Muscle layer of colon (tissue), 2 donors: ENCODE data around the gene FGF2.
"Not testable (repeated sequence)": the region's sequence is repeated elsewhere in the genome, so short reads cannot be mapped to it uniquely, and the experiment has no call there.

Experiments
- H3K27ac ChIP-seq: one replicate; pipeline ENCODE4 v1.7.0; 2013; ENCODE audit warnings: low read depth, mild to moderate bottlenecking, low read length, moderate library complexity
- H3K27me3 ChIP-seq, 2 donors: one replicate each; pipeline ENCODE4 v1.7.0; 2013; ENCODE audit warnings: low read length in 2 of 2, mild to moderate bottlenecking in 2 of 2; ENCODE audit not compliant: insufficient read depth in 2 of 2, control insufficient read depth in 1 of 2
- H3K36me3 ChIP-seq: one replicate; pipeline ENCODE4 v1.7.0; 2013; ENCODE audit warnings: mild to moderate bottlenecking, low read length; ENCODE audit not compliant: insufficient read depth
- H3K4me1 ChIP-seq: one replicate; pipeline ENCODE4 v1.7.0; 2013; ENCODE audit warnings: mild to moderate bottlenecking, low read length; ENCODE audit not compliant: insufficient read depth
- H3K4me3 ChIP-seq, 2 donors: one replicate each; pipeline ENCODE4 v1.7.0; 2013; ENCODE audit warnings: low read length in 2 of 2, low read depth in 1 of 2, mild to moderate bottlenecking in 1 of 2, moderate library complexity in 1 of 2
- H3K9ac ChIP-seq: one replicate; pipeline ENCODE4 v1.7.0; 2013; ENCODE audit warnings: low read length
- H3K9me3 ChIP-seq: one replicate; pipeline ENCODE4 v1.7.0; 2013; ENCODE audit warnings: mild to moderate bottlenecking, low read length
- donor health status: abdominal sarcoma.
- donor health status: Adenocarcinoma of cecum.

The FGF2 gene

DNA sequence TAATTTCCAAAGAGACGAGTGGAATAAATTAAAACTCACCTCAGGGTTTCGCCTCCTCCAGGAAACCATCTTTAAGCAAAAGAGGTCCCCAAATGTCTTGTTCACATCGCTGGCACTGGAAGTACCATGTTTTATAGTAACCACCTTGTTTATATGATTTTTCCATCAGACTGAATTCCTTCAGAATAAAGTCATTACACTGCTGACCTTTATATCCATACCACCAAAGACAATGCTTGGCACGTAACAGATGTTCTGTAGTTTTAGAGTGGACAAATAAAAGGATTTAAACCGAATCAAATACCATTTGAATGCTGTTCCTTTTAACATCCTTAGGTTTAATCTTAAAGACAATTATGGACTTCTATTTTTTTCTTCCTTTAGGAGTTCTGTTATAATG, 91.1 kb downstream of the FGF2 start:
- H3K4me1 ChIP-seq = peaks cover 7% of the 10 kb centered on the region
- no peaks in the 10 kb centered on the region for H3K9me3 ChIP-seq

DNA sequence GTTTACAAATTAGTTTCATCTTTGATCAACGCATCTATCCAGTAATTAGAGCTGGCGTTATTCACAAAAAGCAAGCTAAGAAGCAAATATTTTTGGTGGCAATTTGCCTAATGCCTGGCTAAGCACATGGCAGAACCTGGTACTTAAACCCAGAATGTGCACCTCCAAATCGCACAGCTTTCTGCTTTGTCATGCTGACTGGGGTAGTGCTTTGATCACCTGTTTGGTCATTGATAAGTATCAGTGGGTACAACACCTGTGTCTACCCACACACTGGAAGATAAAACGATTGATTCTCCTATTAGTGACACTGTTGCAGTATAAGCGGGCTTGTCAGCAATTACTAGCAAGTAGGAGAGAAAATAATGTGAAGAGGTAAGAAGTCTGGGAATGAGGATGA, 93.8 kb downstream of the FGF2 start:
- Histone ChIP-seq H3K9ac (no peak overlapping the region), H3K4me3 (no peak overlapping the region), H3K36me3 (no peaks in the 10 kb centered on the region), H3K9me3 (no peaks in the 10 kb centered on the region), H3K27me3 (no peaks in the 10 kb centered on the region), H3K27ac (no peak overlapping the region), H3K4me1 (peaks cover 17% of the 10 kb centered on the region)

More for the DNA sequence above, 91.1 kb downstream of the FGF2 start:
- Histone ChIP-seq H3K27ac (no peak overlapping the region), H3K9ac (no peak overlapping the region), H3K27me3 (no peaks in the 10 kb centered on the region), H3K36me3 (no peaks in the 10 kb centered on the region), H3K4me3 (no peak overlapping the region)

DNA sequence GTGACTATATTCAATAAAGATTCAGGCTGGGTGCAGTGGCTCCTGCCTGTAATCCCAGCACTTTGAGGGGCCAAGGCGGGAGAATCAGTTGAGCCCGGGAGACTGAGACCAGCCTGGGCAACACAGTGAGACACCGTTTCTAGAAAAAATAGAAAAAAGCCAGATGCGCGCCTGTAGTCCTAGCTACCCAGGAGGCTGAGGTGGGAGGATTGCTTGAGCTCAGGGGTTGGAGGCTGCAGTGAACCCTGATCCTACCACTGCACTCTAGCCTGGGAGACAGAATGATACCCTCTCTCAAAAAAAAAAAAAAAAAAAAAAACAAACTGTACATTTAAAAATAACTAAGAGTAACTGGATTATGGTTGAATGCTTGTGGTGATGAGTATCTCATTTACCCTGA, 94.7 kb downstream of the FGF2 start:
- Histone ChIP-seq H3K4me1 (peaks cover 17% of the 10 kb centered on the region), H3K9me3 (no peaks in the 10 kb centered on the region), H3K9ac (no peak overlapping the region), H3K27me3 (no peaks in the 10 kb centered on the region), H3K27ac (no peak overlapping the region), H3K36me3 (no peaks in the 10 kb centered on the region), H3K4me3 (peak overlapping the region in 1 of 2 donors; percentile 100)

DNA sequence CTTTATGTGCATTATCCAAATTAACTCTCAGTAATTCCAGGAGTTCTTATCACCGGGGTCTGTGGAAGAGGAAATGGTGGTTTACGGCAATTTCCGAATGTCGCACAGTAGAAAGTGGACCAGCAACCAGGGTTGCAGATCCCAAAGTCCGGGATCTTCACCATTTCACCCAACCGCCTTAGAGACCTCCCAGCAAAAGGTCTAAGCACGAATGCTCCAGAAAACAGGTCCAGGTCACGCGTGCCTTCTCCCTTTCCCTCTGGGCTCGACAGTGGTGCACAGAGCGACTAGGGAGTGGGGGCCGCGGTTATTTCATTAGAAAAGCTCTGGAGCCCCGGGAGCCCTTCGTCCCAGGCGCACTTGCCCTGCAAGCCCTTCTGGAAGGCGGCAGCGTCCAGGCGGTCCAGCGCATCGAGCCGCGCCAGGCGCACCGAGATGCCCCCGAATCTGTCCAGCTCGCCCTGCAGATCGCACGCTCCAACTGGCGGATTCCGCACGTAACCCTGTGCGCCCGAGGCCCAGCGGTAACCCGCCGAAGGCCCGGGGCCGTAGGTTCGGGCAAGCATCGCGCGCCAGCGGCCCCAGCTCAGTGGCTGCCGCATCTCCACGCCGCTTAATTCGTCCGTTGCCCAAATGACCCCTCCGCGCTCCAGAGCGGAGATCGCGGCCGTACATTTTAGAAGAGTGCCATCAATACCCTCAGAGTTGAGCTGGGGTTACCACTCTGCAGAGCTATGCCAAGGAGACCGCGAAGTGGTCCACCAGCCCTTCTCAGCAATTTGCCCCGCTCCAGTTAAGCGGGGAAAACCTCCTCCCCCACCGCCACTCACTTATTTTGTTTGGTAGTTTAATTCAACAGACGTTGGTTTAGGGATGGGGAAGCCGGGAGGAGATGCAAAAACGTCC, 95.6 kb downstream of the FGF2 start, which contains the start of gene NUDT6:
Gene NUDT6 (minus strand): TSS at position 627 of the 906 bp plus-strand sequence. CDS start 25 bp downstream, at position 602.
- Histone ChIP-seq H3K27ac (peak within 1 kb of the TSS; percentile 88), H3K36me3 (no peaks in the 10 kb centered on the region), H3K4me3 (peak within 1 kb of the TSS; percentile 92 to 100), H3K9ac (peak within 1 kb of the TSS; percentile 74), H3K4me1 (peaks cover 17% of the 10 kb centered on the region), H3K27me3 (no peaks in the 10 kb centered on the region), H3K9me3 (no peaks in the 10 kb centered on the region)

DNA sequence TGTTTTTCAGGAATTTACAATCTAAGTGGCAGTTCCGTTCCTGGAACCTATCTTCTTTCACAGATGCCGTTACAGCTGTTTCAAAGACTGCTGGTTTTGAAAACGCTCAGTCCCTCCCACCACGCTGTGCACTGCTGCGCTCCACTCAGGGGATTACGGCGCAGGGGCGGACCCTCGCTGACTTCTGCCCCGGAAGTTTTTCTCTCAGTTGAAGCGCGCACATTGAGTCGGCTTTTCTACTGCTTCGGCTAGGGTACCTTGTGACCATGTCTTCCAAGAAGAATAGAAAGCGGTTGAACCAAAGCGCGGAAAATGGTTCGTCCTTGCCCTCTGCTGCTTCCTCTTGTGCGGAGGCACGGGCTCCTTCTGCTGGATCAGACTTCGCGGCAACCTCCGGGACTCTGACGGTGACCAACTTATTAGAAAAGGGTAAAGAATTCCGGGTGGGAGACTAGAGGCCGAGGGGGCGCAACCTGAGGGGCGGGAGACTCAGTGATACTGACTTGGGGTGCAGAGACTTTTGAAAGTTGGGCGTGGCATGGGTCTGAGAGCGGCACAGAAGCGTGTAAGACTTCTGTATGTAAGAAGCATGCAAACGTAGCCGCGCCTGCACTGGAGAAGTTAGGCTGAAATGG, 96.4 kb downstream of the FGF2 start:
- Histone ChIP-seq H3K9ac (peak overlapping the region; percentile 74), H3K4me3 (peak overlapping the region; percentile 92 to 100), H3K27ac (peak overlapping the region; percentile 88)

DNA sequence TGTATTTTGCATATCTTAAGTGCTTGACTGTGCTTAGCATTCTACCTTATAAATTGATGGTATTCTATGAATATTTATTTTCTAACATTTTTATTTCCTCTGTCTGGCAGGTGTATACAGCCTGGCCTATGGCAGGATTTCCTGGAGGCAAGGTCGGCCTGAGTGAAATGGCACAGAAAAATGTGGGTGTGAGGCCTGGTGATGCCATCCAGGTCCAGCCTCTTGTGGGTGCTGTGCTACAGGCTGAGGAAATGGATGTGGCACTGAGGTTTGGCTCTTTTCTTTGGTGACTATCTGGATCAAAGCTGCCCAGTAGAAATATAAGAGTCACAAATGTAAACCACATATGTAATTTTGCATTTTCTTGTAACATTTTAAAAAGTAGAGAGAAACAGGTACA, 102.3 kb downstream of the FGF2 start:
- Histone ChIP-seq H3K27ac (no peak overlapping the region), H3K4me3 (no peak overlapping the region), H3K9me3 (no peaks in the 10 kb centered on the region), H3K4me1 (peaks cover 5% of the 10 kb centered on the region), H3K27me3 (no peaks in the 10 kb centered on the region), H3K36me3 (peaks cover 15% of the 10 kb centered on the region), H3K9ac (no peak overlapping the region)

More for the DNA sequence above, 96.4 kb downstream of the FGF2 start:
- peaks cover 17% of the 10 kb centered on the region for H3K4me1 ChIP-seq
- H3K36me3 ChIP-seq = no peaks in the 10 kb centered on the region
- no peaks in the 10 kb centered on the region for H3K9me3 ChIP-seq
- no peaks in the 10 kb centered on the region for H3K27me3 ChIP-seq

DNA sequence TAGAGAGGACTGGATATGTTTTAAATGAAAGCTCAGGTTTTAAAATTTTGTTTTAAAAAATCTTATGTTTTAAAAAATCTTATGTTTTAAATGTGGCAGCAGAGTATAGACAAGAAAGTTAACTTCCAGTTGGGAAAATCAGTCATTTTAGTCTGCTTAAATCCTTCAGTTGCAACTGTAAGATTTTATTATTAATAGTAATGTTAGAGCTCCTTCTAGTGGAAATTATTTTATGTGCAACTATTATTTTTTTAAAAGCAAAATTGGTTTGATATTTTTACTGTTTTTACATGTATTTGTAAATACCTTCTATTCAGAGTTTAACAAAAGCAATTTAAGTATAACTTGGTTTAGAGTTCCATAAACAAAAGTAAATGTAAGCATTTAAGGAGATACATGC, 104.2 kb downstream of the FGF2 start:
- H3K4me1 ChIP-seq = no peaks in the 10 kb centered on the region
- no peak overlapping the region for H3K27ac ChIP-seq
- H3K27me3 ChIP-seq = no peaks in the 10 kb centered on the region
- no peaks in the 10 kb centered on the region for H3K9me3 ChIP-seq
- H3K36me3 ChIP-seq = peaks cover 25% of the 10 kb centered on the region
- no peak overlapping the region for H3K4me3 ChIP-seq
- no peak overlapping the region for H3K9ac ChIP-seq

DNA sequence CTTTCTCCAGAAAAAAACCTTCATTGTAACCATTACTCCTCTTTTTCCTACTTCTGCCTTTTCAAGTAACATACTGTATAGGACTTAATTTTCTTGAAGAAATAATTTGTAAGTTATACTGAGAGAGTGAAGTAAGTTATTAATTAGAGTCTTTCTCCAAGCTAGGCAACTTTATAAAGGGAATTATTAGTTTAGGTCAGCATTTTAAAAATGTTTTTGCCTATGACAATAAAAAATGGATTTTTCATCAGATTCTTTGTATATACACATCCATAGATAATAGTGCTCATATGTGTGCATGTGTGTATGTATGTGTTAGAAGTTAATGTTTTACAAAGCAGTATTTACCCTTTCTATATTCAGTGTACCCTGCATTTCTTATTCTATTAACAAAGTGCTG, 106.1 kb downstream of the FGF2 start:
- Histone ChIP-seq H3K9me3 (no peaks in the 10 kb centered on the region), H3K4me3 (no peak overlapping the region), H3K36me3 (peaks cover 25% of the 10 kb centered on the region), H3K9ac (no peak overlapping the region), H3K27me3 (no peaks in the 10 kb centered on the region), H3K4me1 (no peaks in the 10 kb centered on the region), H3K27ac (no peak overlapping the region)

DNA sequence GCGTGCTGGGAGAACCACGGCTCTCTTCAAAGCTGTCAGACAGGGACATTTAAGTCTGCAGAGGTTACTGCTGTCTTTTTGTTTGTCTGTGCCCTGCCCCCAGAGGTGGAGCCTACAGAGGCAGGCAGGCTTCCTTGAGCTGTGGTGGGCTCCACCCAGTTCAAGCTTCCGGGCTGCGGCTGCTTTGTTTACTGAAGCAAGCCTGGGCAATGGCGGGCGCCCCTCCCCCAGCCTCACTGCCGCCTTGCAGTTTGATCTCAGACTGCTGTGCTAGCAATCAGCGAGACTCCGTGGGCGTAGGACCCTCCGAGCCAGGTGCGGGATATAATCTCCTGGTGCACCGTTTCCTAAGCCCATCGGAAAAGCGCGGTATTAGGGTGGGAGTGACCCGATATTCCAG, 118.5 kb downstream of the FGF2 start:
- not testable (repeated sequence) for H3K9me3 ChIP-seq, H3K4me3 ChIP-seq, H3K27me3 ChIP-seq, H3K4me1 ChIP-seq, H3K9ac ChIP-seq, H3K27ac ChIP-seq
- peaks cover 10% of the 10 kb centered on the region for H3K36me3 ChIP-seq

DNA sequence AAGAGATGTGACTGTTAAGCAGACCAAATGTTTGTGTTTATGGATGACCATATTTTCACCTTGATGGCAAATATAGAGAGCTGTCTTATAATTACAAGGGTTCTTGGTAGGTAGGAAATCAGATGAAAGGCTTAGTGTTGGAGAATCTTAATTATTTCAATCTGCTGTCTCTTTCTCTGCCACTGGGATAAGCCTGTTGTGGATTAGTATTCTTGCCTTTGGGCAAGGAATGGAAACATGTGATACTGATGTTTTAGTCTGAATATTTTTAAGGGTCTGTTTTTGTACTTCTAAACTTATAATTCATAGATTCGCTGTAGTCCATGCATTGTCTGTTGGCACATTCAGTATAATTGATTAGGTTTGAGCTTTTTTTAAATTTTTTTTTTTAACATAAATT, 119.5 kb downstream of the FGF2 start:
- Histone ChIP-seq H3K4me1 (no peaks in the 10 kb centered on the region), H3K9me3 (no peaks in the 10 kb centered on the region), H3K27ac (no peak overlapping the region), H3K9ac (no peak overlapping the region), H3K27me3 (no peaks in the 10 kb centered on the region), H3K4me3 (no peak overlapping the region), H3K36me3 (peaks cover 10% of the 10 kb centered on the region)
